HuH-7 (cell line): ENCODE measurements around the gene TBPL1.
"Not testable (repeated sequence)": the region's sequence is repeated elsewhere in the genome, so short reads cannot be mapped to it uniquely, and the experiment has no call there.

ENCODE experiments used
- DNase-seq: peaks from one replicate; pipeline ENCODE4 v3.0.0; 2011; ENCODE audit warnings: low spot score

The TBPL1 gene

GRCh38 chr6:133953634-133954415 lies 801 bp downstream of the TBPL1 start:
- peak; percentile 20 for DNase-seq

- no peak for DNase-seq
Measured at GRCh38 chr6:133954657-133955576, 1.9 kb downstream of the TBPL1 start.

- DNase-seq, result no peak
Measured at GRCh38 chr6:133955582-133956415, 2.8 kb downstream of the TBPL1 start.

GRCh38 chr6:133956416-133957049 lies 3.5 kb downstream of the TBPL1 start:
- no peak for DNase-seq

- DNase-seq, result no peak
Measured at GRCh38 chr6:133957227-133957626, 4.2 kb downstream of the TBPL1 start.

GRCh38 chr6:133957780-133958242 lies 4.8 kb downstream of the TBPL1 start:
- no peak for DNase-seq

- no peak for DNase-seq
Measured at GRCh38 chr6:133958791-133959190, 5.8 kb downstream of the TBPL1 start.

- DNase-seq, result no peak
Measured at GRCh38 chr6:133959667-133960368, 6.8 kb downstream of the TBPL1 start.

GRCh38 chr6:133961831-133962230 lies 8.8 kb downstream of the TBPL1 start:
- no peak for DNase-seq

GRCh38 chr6:133964052-133964451 lies 11.0 kb downstream of the TBPL1 start:
- DNase-seq, result no peak

- no peak for DNase-seq
Measured at GRCh38 chr6:133964702-133965101, 11.7 kb downstream of the TBPL1 start.

GRCh38 chr6:133965817-133966360 lies 12.9 kb downstream of the TBPL1 start:
- no peak for DNase-seq

GRCh38 chr6:133966654-133967329 lies 13.8 kb downstream of the TBPL1 start:
- no peak for DNase-seq

GRCh38 chr6:133967347-133967746 lies 14.3 kb downstream of the TBPL1 start:
- DNase-seq, result no peak

- DNase-seq, result not testable (repeated sequence)
Measured at GRCh38 chr6:133967835-133968234, 14.8 kb downstream of the TBPL1 start.

- no peak for DNase-seq
Measured at GRCh38 chr6:133969285-133969920, 16.4 kb downstream of the TBPL1 start.

- DNase-seq, result no peak
Measured at GRCh38 chr6:133969921-133970295, 16.9 kb downstream of the TBPL1 start.

GRCh38 chr6:133971861-133972260 lies 18.8 kb downstream of the TBPL1 start:
- DNase-seq, result no peak

- no peak for DNase-seq
Measured at GRCh38 chr6:133972388-133972787, 19.4 kb downstream of the TBPL1 start.
